Epithelial cell of proximal tubule (primary cell): ENCODE data around the gene FAAP24. TPM values are rescaled to one million over a fixed set of nuclear protein-coding genes. Genes with fewer than 3 reads are reported as not detected.
"Not testable (repeated sequence)": the region's sequence is repeated elsewhere in the genome, so short reads cannot be mapped to it uniquely, and the experiment has no call there.

Experiments
- DNase-seq: peaks from one replicate; pipeline ENCODE4 v3.0.0-alpha.2; 2011; ENCODE audit warnings: low read depth
- H3K4me3 ChIP-seq: 2 replicates; pipeline ENCODE4 v1.5.1; 2011; ENCODE audit warnings: low read depth, mild to moderate bottlenecking, low read length
- total RNA-seq: library from RNA; depleted of rRNA; stranded (reverse); fragments of >200 nt; gene quantifications from 2 replicates; pipeline ENCODE4 v1.2.3, GENCODE V29; 2015
- TF ChIP-seq, protein P1 (sequence below): conservative IDR thresholded peaks from 2 replicates; pipeline ENCODE4 v1.5.1; 2012; ENCODE audit warnings: low read depth, mild to moderate bottlenecking, low read length

The FAAP24 gene
- total RNA-seq, 1 donor from 2014 or later, result 3.2 TPM

DNA sequence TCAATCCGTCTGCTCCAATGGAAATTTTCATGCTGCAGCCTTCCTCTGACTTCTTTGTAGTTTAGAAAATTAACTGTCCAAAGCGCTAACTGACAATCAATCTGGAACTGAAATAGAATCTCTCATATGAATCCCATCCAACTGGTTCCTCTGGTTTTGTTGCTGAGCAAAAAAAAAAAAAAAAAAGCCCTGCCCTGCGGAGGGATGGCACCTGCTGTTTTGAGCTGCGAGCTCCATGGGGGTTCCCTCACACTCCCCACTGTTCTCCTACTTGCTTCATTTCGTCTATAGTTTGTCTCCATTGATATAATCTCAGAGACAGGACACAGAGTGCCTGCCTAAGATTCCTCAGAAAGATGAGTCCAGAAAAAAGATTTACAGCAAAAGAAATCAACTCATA lies 33.4 kb downstream of the FAAP24 start:
- TF ChIP-seq, protein P1, sequence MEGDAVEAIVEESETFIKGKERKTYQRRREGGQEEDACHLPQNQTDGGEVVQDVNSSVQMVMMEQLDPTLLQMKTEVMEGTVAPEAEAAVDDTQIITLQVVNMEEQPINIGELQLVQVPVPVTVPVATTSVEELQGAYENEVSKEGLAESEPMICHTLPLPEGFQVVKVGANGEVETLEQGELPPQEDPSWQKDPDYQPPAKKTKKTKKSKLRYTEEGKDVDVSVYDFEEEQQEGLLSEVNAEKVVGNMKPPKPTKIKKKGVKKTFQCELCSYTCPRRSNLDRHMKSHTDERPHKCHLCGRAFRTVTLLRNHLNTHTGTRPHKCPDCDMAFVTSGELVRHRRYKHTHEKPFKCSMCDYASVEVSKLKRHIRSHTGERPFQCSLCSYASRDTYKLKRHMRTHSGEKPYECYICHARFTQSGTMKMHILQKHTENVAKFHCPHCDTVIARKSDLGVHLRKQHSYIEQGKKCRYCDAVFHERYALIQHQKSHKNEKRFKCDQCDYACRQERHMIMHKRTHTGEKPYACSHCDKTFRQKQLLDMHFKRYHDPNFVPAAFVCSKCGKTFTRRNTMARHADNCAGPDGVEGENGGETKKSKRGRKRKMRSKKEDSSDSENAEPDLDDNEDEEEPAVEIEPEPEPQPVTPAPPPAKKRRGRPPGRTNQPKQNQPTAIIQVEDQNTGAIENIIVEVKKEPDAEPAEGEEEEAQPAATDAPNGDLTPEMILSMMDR, result no peak
- DNase-seq, result no peak
- no peak overlapping the region for H3K4me3 ChIP-seq

DNA sequence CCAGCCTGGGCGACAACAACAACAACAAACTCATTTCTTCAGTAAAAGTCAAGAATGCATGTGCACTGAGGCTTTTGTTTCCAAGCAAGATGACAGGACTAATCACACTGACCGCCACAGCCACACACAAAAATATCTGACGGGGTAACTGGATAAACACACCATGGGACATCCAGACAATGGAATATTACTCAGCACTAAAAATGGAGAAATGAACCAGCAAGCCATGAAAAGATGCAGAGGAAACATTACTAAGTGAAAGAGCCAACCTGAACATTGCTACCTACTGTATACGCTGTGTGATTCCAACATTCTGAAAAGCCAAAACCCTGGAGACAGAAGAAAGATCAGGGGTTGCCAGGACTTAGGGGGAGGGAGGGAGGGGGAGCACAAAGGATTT lies 36.7 kb downstream of the FAAP24 start:
- H3K4me3 ChIP-seq, result no peak overlapping the region
- no peak for DNase-seq
- TF ChIP-seq, protein P1, result no peak

DNA sequence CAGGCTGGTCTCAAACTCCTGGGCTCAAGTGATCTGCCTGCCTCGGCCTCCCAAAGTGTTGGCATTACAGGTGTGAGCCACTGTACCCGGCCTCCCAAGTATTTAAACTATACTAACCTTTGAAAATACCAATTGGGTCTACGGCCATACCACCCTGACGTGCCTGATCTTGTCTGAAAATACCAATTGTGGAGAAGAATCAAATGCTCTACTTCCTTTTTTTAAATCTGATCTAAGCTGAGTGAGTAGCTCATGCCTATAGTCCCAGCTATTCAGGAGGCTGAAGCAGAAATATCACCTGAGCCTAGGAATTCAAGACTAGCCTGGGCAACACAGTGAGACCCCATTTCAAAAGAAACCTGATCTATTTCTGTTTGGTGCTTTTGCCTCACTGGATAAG lies 38.8 kb downstream of the FAAP24 start:
- not testable (repeated sequence) for DNase-seq, H3K4me3 ChIP-seq

DNA sequence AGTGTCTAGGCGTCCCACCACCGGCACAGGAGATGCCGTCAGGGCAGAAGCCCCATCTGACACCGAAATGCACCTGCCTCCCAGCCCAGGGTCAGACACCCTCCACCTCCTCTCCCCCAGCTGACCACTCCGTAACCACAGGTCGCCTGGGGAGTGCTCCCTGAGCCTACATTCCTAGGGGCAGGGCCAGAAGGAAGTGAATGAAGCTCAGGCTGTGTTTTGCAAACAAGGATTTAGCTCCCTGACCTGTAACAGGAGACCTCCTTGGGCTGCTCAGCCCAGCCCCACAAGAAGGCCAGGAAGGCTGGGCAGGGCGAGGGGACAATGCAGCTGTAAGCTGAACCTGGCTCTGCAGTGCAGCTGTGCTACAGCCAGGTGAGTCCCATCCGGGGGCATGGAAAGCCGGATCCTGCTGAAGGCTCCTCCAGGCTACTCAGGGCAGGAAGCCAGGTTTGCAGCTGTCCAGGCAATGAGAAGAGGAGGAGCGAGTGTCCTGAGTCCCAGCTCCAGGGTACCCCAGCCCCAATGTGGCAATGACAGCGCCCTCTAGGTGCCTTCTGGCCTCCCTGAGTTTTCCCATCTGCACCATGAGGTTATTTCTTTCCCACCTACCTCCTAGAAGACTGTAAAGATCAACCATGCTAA lies 50.6 kb downstream of the FAAP24 start:
- no peak for DNase-seq
- no peak overlapping the region for H3K4me3 ChIP-seq
- TF ChIP-seq, protein P1, result peak; percentile 18

- TF ChIP-seq, protein P1, result no peak
- DNase-seq, result no peak
- no peak overlapping the region for H3K4me3 ChIP-seq
Observed at GRCh38 chr19:33024398-33024797, 52.4 kb downstream of the FAAP24 start.

DNA sequence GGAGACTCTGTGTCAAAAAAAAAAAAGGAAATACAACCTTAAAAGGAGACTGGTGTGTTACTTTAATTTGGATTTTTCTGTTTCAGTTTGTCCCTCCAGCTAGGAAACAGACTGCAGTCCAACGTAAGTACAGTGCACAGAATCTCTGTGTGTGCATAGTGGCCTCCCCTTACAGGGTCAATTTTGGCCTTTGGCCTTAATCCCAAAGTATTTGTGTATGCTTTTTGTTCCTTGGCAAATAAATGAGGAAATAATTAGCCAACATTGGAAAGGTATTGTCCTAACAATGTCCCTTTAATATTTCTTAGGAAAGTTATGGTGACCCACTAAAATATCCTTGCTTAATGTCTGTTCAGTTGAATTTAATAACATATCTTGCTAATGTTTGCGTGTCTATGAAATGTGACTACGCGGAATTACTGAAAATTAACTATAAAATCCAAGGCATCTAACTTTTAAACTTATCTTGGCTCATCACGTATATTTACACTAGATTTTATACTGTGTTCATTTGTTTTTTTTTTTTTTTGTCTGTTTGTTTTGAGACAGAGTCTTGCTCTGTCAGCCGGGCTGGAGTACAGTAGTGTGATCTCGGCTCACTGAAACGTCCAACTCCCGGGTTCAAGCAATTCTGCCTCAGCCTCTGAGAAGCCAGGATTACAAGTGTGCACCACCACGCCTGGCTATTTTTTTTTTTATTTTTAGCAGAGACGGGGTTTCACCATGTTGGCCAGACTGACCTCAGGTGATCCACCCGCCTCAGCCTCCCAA lies 53.6 kb downstream of the FAAP24 start:
- H3K4me3 ChIP-seq, DNase-seq: not testable (repeated sequence)

DNA sequence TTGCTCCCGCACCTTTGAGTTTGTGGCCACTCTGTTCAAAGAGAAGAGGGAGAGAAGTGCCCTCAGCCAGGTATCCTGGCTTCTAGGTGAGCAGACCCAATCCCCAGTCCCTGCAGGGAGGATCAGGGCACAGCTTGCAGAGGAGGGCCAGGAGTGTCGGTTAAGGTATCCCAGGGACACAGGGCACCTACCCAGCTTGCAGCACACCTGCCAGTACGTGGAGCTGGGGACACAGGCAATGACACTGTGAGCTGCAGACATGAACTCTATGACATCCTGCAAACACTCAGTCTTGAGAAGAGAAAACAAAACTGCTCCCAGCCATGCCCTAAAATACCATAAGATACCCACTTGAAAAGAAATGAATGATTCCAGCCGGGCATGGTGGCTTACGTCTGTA lies 54.6 kb downstream of the FAAP24 start:
- not testable (repeated sequence) for DNase-seq, H3K4me3 ChIP-seq

Other genes with a start within 250 kb of the FAAP24 start
- 0.72 TPM in 1 of 2 replicates, not detected in the other for gene SLC7A9, start 102.5 kb upstream of the FAAP24 start, total RNA-seq
- gene CEP89, start 284 bp upstream of the FAAP24 start, total RNA-seq, result 16.9 and 23.7 TPM in 2 replicates
- 23.6 and 45.7 TPM in 2 replicates for gene RHPN2, start 92.6 kb downstream of the FAAP24 start, total RNA-seq
- gene GPATCH1, start 108.9 kb downstream of the FAAP24 start, total RNA-seq, result 8.9 and 13.3 TPM in 2 replicates
- not detected in 2 replicates for gene WDR88, start 159.9 kb downstream of the FAAP24 start, total RNA-seq
- gene LRP3, start 222.1 kb downstream of the FAAP24 start, total RNA-seq, result 26.3 and 26.9 TPM in 2 replicates